ENCODE data around the gene KCNAB2. TPM values are rescaled to one million over a fixed set of nuclear protein-coding genes. Genes with fewer than 3 reads are reported as not detected.

The KCNAB2 gene
- total and polyA plus RNA-seq, 2 experiments from 2014 or later: 3.1 to 3.5 TPM

GRCh38 chr1:6111991-6112689 lies 66.5 kb downstream of the KCNAB2 start:
- no peak overlapping the region for H3K4me3 ChIP-seq
- no peaks in the 10 kb centered on the region for H3K36me3 ChIP-seq (replicated peaks; ENCODE audit: insufficient read depth, low read depth)
- no peak overlapping the region for H3K27ac ChIP-seq
- no peaks in the 10 kb centered on the region for H3K4me1 ChIP-seq (ENCODE audit: insufficient read depth)
- H4K20me1 ChIP-seq (ENCODE audit: insufficient read depth, poor library complexity, severe bottlenecking): no peaks in the 10 kb centered on the region
- H3K27me3 ChIP-seq: peaks cover 3% of the 10 kb centered on the region
- WGBS (ENCODE audit: low lambda C conversion rate, missing lambda C conversion rate): 80% methylated on average over 13 of the region's 13 CpGs
- no peak for DNase-seq (ENCODE audit: low spot score)
- H3K9me2 ChIP-seq (replicated peaks; ENCODE audit: insufficient read depth): no peaks in the 10 kb centered on the region
- H3K9me3 ChIP-seq (ENCODE audit: low read depth): no peaks in the 10 kb centered on the region
- H2AFZ ChIP-seq: no peak overlapping the region
- H3K79me2 ChIP-seq: no peaks in the 10 kb centered on the region
- TF ChIP-seq EZH2 (IDR thresholded peaks at IDR 0.05; ENCODE audit: borderline replicate concordance) (no peak), EZH2phosphoT487 (IDR thresholded peaks at IDR 0.05; ENCODE audit: low read depth, severe bottlenecking, unreplicated experiment) (no peak)
- TF ChIP-seq, protein P1, sequence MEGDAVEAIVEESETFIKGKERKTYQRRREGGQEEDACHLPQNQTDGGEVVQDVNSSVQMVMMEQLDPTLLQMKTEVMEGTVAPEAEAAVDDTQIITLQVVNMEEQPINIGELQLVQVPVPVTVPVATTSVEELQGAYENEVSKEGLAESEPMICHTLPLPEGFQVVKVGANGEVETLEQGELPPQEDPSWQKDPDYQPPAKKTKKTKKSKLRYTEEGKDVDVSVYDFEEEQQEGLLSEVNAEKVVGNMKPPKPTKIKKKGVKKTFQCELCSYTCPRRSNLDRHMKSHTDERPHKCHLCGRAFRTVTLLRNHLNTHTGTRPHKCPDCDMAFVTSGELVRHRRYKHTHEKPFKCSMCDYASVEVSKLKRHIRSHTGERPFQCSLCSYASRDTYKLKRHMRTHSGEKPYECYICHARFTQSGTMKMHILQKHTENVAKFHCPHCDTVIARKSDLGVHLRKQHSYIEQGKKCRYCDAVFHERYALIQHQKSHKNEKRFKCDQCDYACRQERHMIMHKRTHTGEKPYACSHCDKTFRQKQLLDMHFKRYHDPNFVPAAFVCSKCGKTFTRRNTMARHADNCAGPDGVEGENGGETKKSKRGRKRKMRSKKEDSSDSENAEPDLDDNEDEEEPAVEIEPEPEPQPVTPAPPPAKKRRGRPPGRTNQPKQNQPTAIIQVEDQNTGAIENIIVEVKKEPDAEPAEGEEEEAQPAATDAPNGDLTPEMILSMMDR (IDR thresholded peaks at IDR 0.05; ENCODE audit: poor library complexity): no peak
- H3K4me2 ChIP-seq: no peak overlapping the region

DNA sequence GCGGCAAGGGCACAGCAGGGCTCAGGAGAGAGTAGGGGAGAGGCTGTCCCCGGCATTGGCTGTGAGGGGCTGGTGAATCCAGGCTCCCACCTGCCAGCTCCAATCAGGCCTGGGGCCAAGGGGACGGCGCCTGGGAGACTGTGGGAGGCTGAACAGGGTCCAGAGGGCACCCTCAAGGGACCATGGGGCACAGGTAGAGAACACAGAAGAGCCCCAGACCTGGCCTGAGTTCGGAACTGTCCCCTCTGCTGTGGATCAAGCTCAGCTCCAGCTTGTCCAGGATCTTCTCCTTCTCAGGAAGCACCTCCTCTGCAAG lies 67.0 kb downstream of the KCNAB2 start:
- H3K4me3 ChIP-seq: no peak overlapping the region
- no peak for TF ChIP-seq EZH2 (IDR thresholded peaks at IDR 0.05; ENCODE audit: borderline replicate concordance)
- TF ChIP-seq, protein P1 (IDR thresholded peaks at IDR 0.05; ENCODE audit: poor library complexity): no peak
- TF ChIP-seq EZH2phosphoT487 (IDR thresholded peaks at IDR 0.05; ENCODE audit: low read depth, severe bottlenecking, unreplicated experiment): no peak
- no peaks in the 10 kb centered on the region for H3K9me3 ChIP-seq (ENCODE audit: low read depth)
- H3K9me2 ChIP-seq (replicated peaks; ENCODE audit: insufficient read depth): no peaks in the 10 kb centered on the region
- no peak overlapping the region for H3K4me2 ChIP-seq
- no peaks in the 10 kb centered on the region for H3K36me3 ChIP-seq (replicated peaks; ENCODE audit: insufficient read depth, low read depth)
- 79% methylated on average over 5 of the region's 5 CpGs for WGBS (ENCODE audit: low lambda C conversion rate, missing lambda C conversion rate)
- H3K27ac ChIP-seq: no peak overlapping the region
- no peak overlapping the region for H2AFZ ChIP-seq
- no peaks in the 10 kb centered on the region for H3K4me1 ChIP-seq (ENCODE audit: insufficient read depth)
- H3K27me3 ChIP-seq: peaks cover 3% of the 10 kb centered on the region
- no peaks in the 10 kb centered on the region for H4K20me1 ChIP-seq (ENCODE audit: insufficient read depth, poor library complexity, severe bottlenecking)
- DNase-seq (ENCODE audit: low spot score): no peak
- H3K79me2 ChIP-seq: no peaks in the 10 kb centered on the region

GRCh38 chr1:6113116-6113515 lies 67.4 kb downstream of the KCNAB2 start:
- Histone ChIP-seq H3K36me3 (replicated peaks; ENCODE audit: insufficient read depth, low read depth) (no peaks in the 10 kb centered on the region), H3K79me2 (no peaks in the 10 kb centered on the region), H4K20me1 (ENCODE audit: insufficient read depth, poor library complexity, severe bottlenecking) (no peaks in the 10 kb centered on the region), H3K9me2 (replicated peaks; ENCODE audit: insufficient read depth) (no peaks in the 10 kb centered on the region), H3K27me3 (peaks cover 3% of the 10 kb centered on the region), H3K9me3 (ENCODE audit: low read depth) (no peaks in the 10 kb centered on the region), H3K4me2 (no peak overlapping the region), H3K4me3 (no peak overlapping the region), H2AFZ (no peak overlapping the region), H3K4me1 (ENCODE audit: insufficient read depth) (no peaks in the 10 kb centered on the region), H3K27ac (no peak overlapping the region)
- no peak for DNase-seq (ENCODE audit: low spot score)
- TF ChIP-seq, protein P1 (IDR thresholded peaks at IDR 0.05; ENCODE audit: poor library complexity): no peak
- TF ChIP-seq EZH2phosphoT487 (IDR thresholded peaks at IDR 0.05; ENCODE audit: low read depth, severe bottlenecking, unreplicated experiment): no peak
- no peak for TF ChIP-seq EZH2 (IDR thresholded peaks at IDR 0.05; ENCODE audit: borderline replicate concordance)
- 85% methylated on average over 10 of the region's 10 CpGs for WGBS (ENCODE audit: low lambda C conversion rate, missing lambda C conversion rate)

Measured in hepatocyte (in vitro differentiated cells).